GM12878 (cell line): Measurements from ENCODE around the gene TIRAP. TPM values are rescaled to one million over a fixed set of nuclear protein-coding genes. Genes with fewer than 3 reads are reported as not detected.
A peak's percentile ranks its signal among the peaks of the same experiment; 100 is the strongest.

Experiments
- ATAC-seq: fragments of 200-7000 bp; cut with Tn5 transposase; 3 replicates; pipeline ENCODE4 v1.9.1; 2020; ENCODE audit warnings: mild to moderate bottlenecking, moderate library complexity
- BruUV-seq: library from RNA; stranded (reverse); fragments of 400-500 nt; replicated peaks from 2 replicates; lab custom pipeline; 2021; lab: Mats Ljungman, UMichigan
- CTCF ChIA-PET: fragments of 300-600 bp; sonication (Branson Sonifier 250); formaldehyde crosslinking; extraction: SDS; loops from one replicate; lab custom pipeline; 2021; ENCODE audit warnings: inconsistent platforms; lab: Yijun Ruan, JAX
- POLR2A ChIA-PET: fragments of 350-600 bp; formaldehyde crosslinking; extraction: SDS; loops from one replicate; lab custom pipeline; 2021; ENCODE audit warnings: inconsistent platforms; lab: Charles Lee
- RAD21 ChIA-PET: fragments of 300-600 bp; sonication (Branson Sonifier 250); formaldehyde crosslinking; loops from one replicate; lab custom pipeline; 2023; ENCODE audit warnings: antibody characterized with exemption; ENCODE audit not compliant: unreplicated experiment; lab: Charles Lee
- SMC1A ChIA-PET: fragments of 300-600 bp; sonication (Branson Sonifier 250); formaldehyde crosslinking; loops from one replicate; lab custom pipeline; 2023; ENCODE audit not compliant: unreplicated experiment, uncharacterized antibody; lab: Charles Lee
- DNase-seq: peaks from one replicate; pipeline ENCODE4 v3.0.0-alpha.2; 2011; ENCODE audit warnings: low read depth, low spot score
- FAIRE-seq: peaks from 3 replicates; lab custom pipeline; 2011; peaks lifted over from hg19 to GRCh38; lab: Jason Lieb, UNC
- H2AFZ ChIP-seq: 2 replicates; pipeline ENCODE4 v1.6.0; 2011; ENCODE audit warnings: low read depth, low read length, control low read depth; ENCODE audit not compliant: control insufficient read depth
- H3K27ac ChIP-seq: 2 replicates; pipeline ENCODE4 v1.5.1; 2011; ENCODE audit warnings: control low read depth; ENCODE audit not compliant: control insufficient read depth, insufficient read depth
- H3K27me3 ChIP-seq, 2 experiments: replicated peaks in 1 of 2; 2 replicates each; pipeline versions ENCODE4 v1.6.0 to v1.6.1; 2011; ENCODE audit warnings: low read length in 1 of 2; ENCODE audit not compliant: control insufficient read depth in 2 of 2, insufficient read depth in 2 of 2
- H3K36me3 ChIP-seq, 2 experiments: 2 replicates each; pipeline ENCODE4 v1.5.1; 2011; ENCODE audit warnings: low read length in 1 of 2; ENCODE audit not compliant: control insufficient read depth in 2 of 2, insufficient read depth in 2 of 2
- H3K4me1 ChIP-seq: 2 replicates; pipeline ENCODE4 v1.6.1; 2011; ENCODE audit warnings: mild to moderate bottlenecking, low read length, moderate library complexity, mixed read lengths; ENCODE audit not compliant: control insufficient read depth, insufficient read depth
- H3K4me2 ChIP-seq: 2 replicates; pipeline ENCODE4 v1.6.0; 2011; ENCODE audit warnings: control low read depth; ENCODE audit not compliant: control insufficient read depth, insufficient read depth
- H3K4me3 ChIP-seq: fragments of 200-600 bp; sonication (generic); 2 replicates; pipeline ENCODE4 v1.5.1; 2016
- H3K79me2 ChIP-seq: 2 replicates; pipeline ENCODE4 v1.6.0; 2011; ENCODE audit warnings: low read length; ENCODE audit not compliant: control insufficient read depth, insufficient read depth
- H3K9ac ChIP-seq: 2 replicates; pipeline ENCODE4 v1.8.0; 2011; ENCODE audit warnings: low read length, control low read depth, mixed read lengths; ENCODE audit not compliant: control insufficient read depth, insufficient read depth
- H3K9me3 ChIP-seq: replicated peaks from 3 replicates; pipeline ENCODE4 v1.5.1; 2011; ENCODE audit warnings: mild to moderate bottlenecking, low read length; ENCODE audit not compliant: control insufficient read depth, insufficient read depth
- H4K20me1 ChIP-seq: 2 replicates; pipeline ENCODE4 v1.6.0; 2011; ENCODE audit not compliant: control insufficient read depth, insufficient read depth
- BMI1 ChIP-seq: fragments of 450-650 bp; IDR thresholded peaks from 2 replicates; pipeline ENCODE4 v1.6.1; 2016; ENCODE audit warnings: mild to moderate bottlenecking, moderate library complexity, borderline replicate concordance
- BRCA1 ChIP-seq: IDR thresholded peaks from 2 replicates; pipeline ENCODE4 v1.6.1; 2011; ENCODE audit warnings: low read depth, low read length, improper control_type of control experiment
- EED ChIP-seq: sonication (generic); IDR thresholded peaks from 2 replicates; pipeline ENCODE4 v1.6.1; 2016; ENCODE audit warnings: antibody characterized with exemption, low read depth
- FOXM1 ChIP-seq: IDR thresholded peaks from 2 replicates; pipeline ENCODE4 v1.6.1; 2012; ENCODE audit warnings: low read depth, mild to moderate bottlenecking, inconsistent platforms, low read length, moderate library complexity
- IRF4 ChIP-seq: IDR thresholded peaks from 2 replicates; pipeline ENCODE4 v1.6.1; 2011; ENCODE audit warnings: low read depth, low read length
- JUNB ChIP-seq: IDR thresholded peaks from 2 replicates; pipeline ENCODE4 v1.6.1; 2016; ENCODE audit warnings: antibody characterized with exemption, mild to moderate bottlenecking
- MEF2A ChIP-seq: IDR thresholded peaks from 2 replicates; pipeline ENCODE4 v1.6.1; 2011; ENCODE audit warnings: low read depth, mild to moderate bottlenecking, low read length, moderate library complexity; ENCODE audit not compliant: insufficient read depth
- NFIC ChIP-seq: IDR thresholded peaks from 2 replicates; pipeline ENCODE4 v1.6.1; 2012; ENCODE audit warnings: low read depth, mild to moderate bottlenecking, inconsistent platforms, low read length, moderate library complexity
- POLR2AphosphoS2 ChIP-seq: IDR thresholded peaks from 2 replicates; pipeline ENCODE4 v1.6.1; 2011; ENCODE audit warnings: low read depth, mild to moderate bottlenecking, low read length, improper control_type of control experiment, moderate library complexity
- SMAD1 ChIP-seq: fragments of 450-650 bp; IDR thresholded peaks from 2 replicates; pipeline ENCODE4 v1.6.1; 2018; ENCODE audit warnings: mild to moderate bottlenecking, low read depth; ENCODE audit not compliant: partially characterized antibody
- SRF ChIP-seq, 2 experiments: IDR thresholded peaks; 2 replicates each; pipeline ENCODE4 v1.6.1; 2011; ENCODE audit warnings: low read depth in 2 of 2, low read length in 2 of 2, mild to moderate bottlenecking in 1 of 2, moderate library complexity in 1 of 2
- STAT3 ChIP-seq: IDR thresholded peaks from 2 replicates; pipeline ENCODE4 v1.6.1; 2011; ENCODE audit warnings: low read depth, low read length, improper control_type of control experiment
- SUZ12 ChIP-seq: fragments of 200-600 bp; sonication (generic); IDR thresholded peaks from one replicate; pipeline ENCODE4 v1.6.1; 2018; ENCODE audit warnings: antibody characterized with exemption, mild to moderate bottlenecking; ENCODE audit not compliant: unreplicated experiment
- ZZZ3 ChIP-seq: IDR thresholded peaks from 2 replicates; pipeline ENCODE4 v1.6.1; 2011; ENCODE audit warnings: low read depth; ENCODE audit not compliant: control insufficient read depth, insufficient read length
- WGBS: methylation state at CpG from one replicate; pipeline ENCODE4 v1.1.6; 2016; ENCODE audit warnings: low lambda C conversion rate; ENCODE audit not compliant: insufficient replicate concordance, insufficient coverage; ENCODE audit errors: missing lambda C conversion rate; 5-methylcytosine and 5-hydroxymethylcytosine counted together
- in situ Hi-C: fragments of 300-500 bp; cut with MboI; formaldehyde crosslinking; loops from 9 replicates; pipeline ENCODE4 v1.14.3; 2018; ENCODE audit warnings: mixed read lengths
- intact Hi-C: fragments of 100-400 bp; cut with micrococcal nuclease; formaldehyde crosslinking; loops from one replicate; pipeline ENCODE4 v1.14.2; 2022; ENCODE audit not compliant: unreplicated experiment
- polyA plus RNA-seq, 11 experiments: library from polyadenylated mRNA; depleted of rRNA in 4 of 11; unstranded in 6 of 11; stranded (reverse) in 5 of 11; fragments of >200 nt; fragmentation: Nextera tagmentation in 4 of 11; fragmentation: Illumina TruSeq in 1 of 11; extraction: Ambion mirVana in 4 of 11; extraction: Trizol in 1 of 11; gene quantifications; 1 replicate in 1 of 11; 2 replicates in 10 of 11; pipeline versions ENCODE4 v1.2.1 to v1.2.3, GENCODE V29; 2011 to 2016; ENCODE audit warnings: inconsistent platforms in 2 of 11, missing spikeins in 2 of 11, low read depth in 1 of 11
- total RNA-seq, 4 experiments: library from RNA; depleted of rRNA in 3 of 4; stranded (reverse); fragments of >200 nt in 3 of 4; fragmentation: Illumina TruSeq in 1 of 4; extraction: Trizol in 1 of 4; gene quantifications; 2 replicates each; pipeline versions ENCODE4 v1.2.1 to v1.2.3, GENCODE V29; 2013 to 2021
- TF ChIP-seq, protein P1 (sequence below): fragments of 450-650 bp; formaldehyde crosslinking; IDR thresholded peaks from 2 replicates; pipeline ENCODE4 v1.5.0; 2022; ENCODE audit warnings: mild to moderate bottlenecking, missing genetic modification characterization
- TF ChIP-seq, protein P2 (sequence below): IDR thresholded peaks from 2 replicates; pipeline ENCODE4 v1.6.1; 2011; ENCODE audit warnings: borderline replicate concordance, low read depth, mild to moderate bottlenecking, moderate library complexity, low read length; ENCODE audit not compliant: insufficient read depth, poor library complexity, severe bottlenecking
- TF ChIP-seq, protein P3 (sequence below): IDR thresholded peaks from 2 replicates; pipeline ENCODE4 v1.6.1; 2012; ENCODE audit warnings: low read length, inconsistent platforms

Gene TIRAP
- total and polyA plus RNA-seq, 10 of the 15 experiments (the other 5 are each of a cell fraction or from before 2014, with no cell fraction given) = 0.76 to 9.9 (median 4.7) TPM

DNA sequence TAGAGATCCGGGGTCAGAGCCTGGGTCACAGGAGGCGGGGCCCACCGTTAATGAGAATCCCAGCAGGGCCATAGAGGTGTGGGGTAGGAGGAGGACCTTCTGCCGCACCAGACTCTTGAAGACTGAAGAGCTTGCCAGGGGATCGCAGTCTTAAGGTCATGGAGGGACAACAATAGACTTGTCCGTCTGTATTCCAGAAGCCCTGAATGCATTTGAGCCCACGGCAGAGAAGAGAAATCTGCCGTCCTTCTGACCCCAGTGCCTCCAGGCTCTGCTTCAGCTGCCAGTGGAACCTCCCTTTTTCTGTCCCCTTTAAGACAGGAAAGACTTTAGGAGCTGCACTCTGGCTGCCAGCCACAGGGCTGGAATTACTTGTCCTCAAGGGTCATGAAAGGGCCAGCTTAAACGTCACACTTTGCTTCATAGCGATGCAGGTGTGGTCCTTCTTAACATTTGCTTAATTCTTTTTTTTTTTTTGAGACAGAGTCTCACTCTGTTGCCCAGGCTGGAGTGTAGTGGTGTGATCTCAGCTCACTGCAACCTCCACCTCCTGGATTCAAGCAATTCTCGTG lies 57.1 kb downstream of the TIRAP start (continued):
- TF ChIP-seq SUZ12 (no peak), STAT3 (no peak), POLR2AphosphoS2 (no peak)

DNA sequence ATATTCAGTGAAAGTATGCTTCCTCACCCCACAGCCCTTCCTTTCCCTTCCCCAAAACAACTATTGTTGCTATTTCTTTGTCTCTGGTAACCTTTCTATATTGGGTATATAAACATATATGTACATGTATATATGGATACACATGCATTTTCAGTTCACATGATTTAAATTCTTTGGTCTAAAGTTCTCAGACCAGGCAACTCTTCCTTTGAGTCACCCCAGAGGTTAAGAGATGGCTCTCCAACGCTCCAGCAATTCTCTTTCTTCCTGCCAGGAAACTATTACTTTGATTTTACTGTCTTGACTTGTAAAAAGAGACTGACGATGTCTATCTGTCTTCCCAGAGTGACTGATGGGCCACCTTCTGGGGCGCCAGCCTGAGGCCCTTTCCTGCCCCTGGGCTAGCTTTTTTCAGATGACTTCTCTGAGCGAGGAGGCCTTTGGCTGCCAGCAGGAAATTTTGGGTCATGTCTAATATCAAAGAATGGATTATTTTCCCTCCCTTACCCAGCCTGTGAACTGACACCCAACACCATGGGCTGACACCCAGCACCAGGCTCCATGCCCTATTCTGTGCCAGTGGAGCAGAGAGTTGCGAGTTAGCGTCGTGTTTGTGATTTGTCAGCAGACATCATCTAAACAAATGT lies 58.2 kb downstream of the TIRAP start:
- 51% methylated on average over 7 of the region's 7 CpGs for WGBS
- no peak for FAIRE-seq
- CTCF ChIA-PET = no interaction called here
- intact Hi-C loops = no loop called here
- no peak overlapping the region for H3K4me2 ChIP-seq
- in situ Hi-C loops = no loop called here
- POLR2A ChIA-PET = interaction anchor here (0.5 kb wide), 1 partner anchor 27 kb away, joined by 3 read pairs; no protein-coding TSS in a partner anchor
- no peaks in the 10 kb centered on the region for H3K79me2 ChIP-seq
- H3K36me3 ChIP-seq = peaks cover 26 to 41% of the 10 kb centered on the region in 2 experiments
- no TSS peak for BruUV-seq
- H3K9me3 ChIP-seq = no peaks in the 10 kb centered on the region
- H3K4me1 ChIP-seq = peaks cover 10% of the 10 kb centered on the region
- H2AFZ ChIP-seq = no peak overlapping the region
- no peak overlapping the region for H3K4me3 ChIP-seq
- H3K9ac ChIP-seq = no peak overlapping the region
- DNase-seq = peak; percentile 19
- peak overlapping the region; percentile 42 for H3K27ac ChIP-seq
- RAD21 ChIA-PET = no interaction called here
- SMC1A ChIA-PET = no interaction called here
- no peaks in the 10 kb centered on the region for H4K20me1 ChIP-seq
- no peak for ATAC-seq
- no peaks in the 10 kb centered on the region for H3K27me3 ChIP-seq
- TF ChIP-seq JUNB (peak; percentile 52), SRF (IDR thresholded peaks at IDR 0.05; ENCODE audit: low read depth in 2 of 2, low read length in 2 of 2) (no peak), IRF4 (no peak), SMAD1 (no peak), BMI1 (no peak), MEF2A (0 out of 2 replicates have a peak, but pooled peaks have one; percentile 44), ZZZ3 (no peak), EED (no peak), NFIC (0 out of 2 replicates have a peak, but pooled peaks have one; percentile 32), FOXM1 (0 out of 2 replicates have a peak, but pooled peaks have one; percentile 28), BRCA1 (no peak)
- TF ChIP-seq, protein P1, sequence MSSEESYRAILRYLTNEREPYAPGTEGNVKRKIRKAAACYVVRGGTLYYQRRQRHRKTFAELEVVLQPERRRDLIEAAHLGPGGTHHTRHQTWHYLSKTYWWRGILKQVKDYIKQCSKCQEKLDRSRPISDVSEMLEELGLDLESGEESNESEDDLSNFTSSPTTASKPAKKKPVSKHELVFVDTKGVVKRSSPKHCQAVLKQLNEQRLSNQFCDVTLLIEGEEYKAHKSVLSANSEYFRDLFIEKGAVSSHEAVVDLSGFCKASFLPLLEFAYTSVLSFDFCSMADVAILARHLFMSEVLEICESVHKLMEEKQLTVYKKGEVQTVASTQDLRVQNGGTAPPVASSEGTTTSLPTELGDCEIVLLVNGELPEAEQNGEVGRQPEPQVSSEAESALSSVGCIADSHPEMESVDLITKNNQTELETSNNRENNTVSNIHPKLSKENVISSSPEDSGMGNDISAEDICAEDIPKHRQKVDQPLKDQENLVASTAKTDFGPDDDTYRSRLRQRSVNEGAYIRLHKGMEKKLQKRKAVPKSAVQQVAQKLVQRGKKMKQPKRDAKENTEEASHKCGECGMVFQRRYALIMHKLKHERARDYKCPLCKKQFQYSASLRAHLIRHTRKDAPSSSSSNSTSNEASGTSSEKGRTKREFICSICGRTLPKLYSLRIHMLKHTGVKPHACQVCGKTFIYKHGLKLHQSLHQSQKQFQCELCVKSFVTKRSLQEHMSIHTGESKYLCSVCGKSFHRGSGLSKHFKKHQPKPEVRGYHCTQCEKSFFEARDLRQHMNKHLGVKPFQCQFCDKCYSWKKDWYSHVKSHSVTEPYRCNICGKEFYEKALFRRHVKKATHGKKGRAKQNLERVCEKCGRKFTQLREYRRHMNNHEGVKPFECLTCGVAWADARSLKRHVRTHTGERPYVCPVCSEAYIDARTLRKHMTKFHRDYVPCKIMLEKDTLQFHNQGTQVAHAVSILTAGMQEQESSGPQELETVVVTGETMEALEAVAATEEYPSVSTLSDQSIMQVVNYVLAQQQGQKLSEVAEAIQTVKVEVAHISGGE (CRISPR knock-in tag) = no peak
- TF ChIP-seq, protein P2, sequence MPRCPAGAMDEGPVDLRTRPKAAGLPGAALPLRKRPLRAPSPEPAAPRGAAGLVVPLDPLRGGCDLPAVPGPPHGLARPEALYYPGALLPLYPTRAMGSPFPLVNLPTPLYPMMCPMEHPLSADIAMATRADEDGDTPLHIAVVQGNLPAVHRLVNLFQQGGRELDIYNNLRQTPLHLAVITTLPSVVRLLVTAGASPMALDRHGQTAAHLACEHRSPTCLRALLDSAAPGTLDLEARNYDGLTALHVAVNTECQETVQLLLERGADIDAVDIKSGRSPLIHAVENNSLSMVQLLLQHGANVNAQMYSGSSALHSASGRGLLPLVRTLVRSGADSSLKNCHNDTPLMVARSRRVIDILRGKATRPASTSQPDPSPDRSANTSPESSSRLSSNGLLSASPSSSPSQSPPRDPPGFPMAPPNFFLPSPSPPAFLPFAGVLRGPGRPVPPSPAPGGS = peak; percentile 31
- TF ChIP-seq, protein P3, sequence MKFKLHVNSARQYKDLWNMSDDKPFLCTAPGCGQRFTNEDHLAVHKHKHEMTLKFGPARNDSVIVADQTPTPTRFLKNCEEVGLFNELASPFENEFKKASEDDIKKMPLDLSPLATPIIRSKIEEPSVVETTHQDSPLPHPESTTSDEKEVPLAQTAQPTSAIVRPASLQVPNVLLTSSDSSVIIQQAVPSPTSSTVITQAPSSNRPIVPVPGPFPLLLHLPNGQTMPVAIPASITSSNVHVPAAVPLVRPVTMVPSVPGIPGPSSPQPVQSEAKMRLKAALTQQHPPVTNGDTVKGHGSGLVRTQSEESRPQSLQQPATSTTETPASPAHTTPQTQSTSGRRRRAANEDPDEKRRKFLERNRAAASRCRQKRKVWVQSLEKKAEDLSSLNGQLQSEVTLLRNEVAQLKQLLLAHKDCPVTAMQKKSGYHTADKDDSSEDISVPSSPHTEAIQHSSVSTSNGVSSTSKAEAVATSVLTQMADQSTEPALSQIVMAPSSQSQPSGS = peak; percentile 75
